A673 (cell line): Measurements from ENCODE around the gene BSDC1. TPM values are rescaled to one million over a fixed set of nuclear protein-coding genes. Genes with fewer than 3 reads are reported as not detected.

Experiments used
- BruUV-seq: library from RNA; stranded (reverse); fragments of 400-500 nt; replicated peaks from 2 replicates; lab custom pipeline; 2021; lab: Mats Ljungman, UMichigan
- CTCF ChIA-PET: fragments of 300-600 bp; sonication (Branson Sonifier 250); formaldehyde crosslinking; loops from one replicate; lab custom pipeline; 2022; ENCODE audit warnings: antibody characterized with exemption; lab: Charles Lee
- POLR2A ChIA-PET: fragments of 300-600 bp; sonication (Branson Sonifier 250); formaldehyde crosslinking; loops from one replicate; lab custom pipeline; 2022; ENCODE audit warnings: antibody characterized with exemption; ENCODE audit not compliant: low non-redundant PET; lab: Charles Lee
- DNase-seq: peaks from one replicate; pipeline ENCODE4 v3.0.0-alpha.2; 2015; ENCODE audit warnings: low spot score
- H3K27ac ChIP-seq: fragments of 200-600 bp; sonication (generic); 2 replicates; pipeline ENCODE4 v1.5.1; 2016; ENCODE audit warnings: mixed run types, low read depth, mild to moderate bottlenecking, mixed read lengths, antibody characterized with exemption, low read length; ENCODE audit not compliant: poor library complexity, severe bottlenecking
- H3K27me3 ChIP-seq: fragments of 200-600 bp; sonication (generic); replicated peaks from 2 replicates; pipeline ENCODE4 v1.6.1; 2017; ENCODE audit warnings: mixed run types, low read depth, mild to moderate bottlenecking, mixed read lengths, antibody characterized with exemption, low read length; ENCODE audit not compliant: insufficient read depth, poor library complexity
- H3K36me3 ChIP-seq: fragments of 200-600 bp; sonication (generic); 2 replicates; pipeline ENCODE4 v1.6.1; 2016; ENCODE audit warnings: mixed run types, mild to moderate bottlenecking, mixed read lengths, antibody characterized with exemption, low read length; ENCODE audit not compliant: insufficient read depth, poor library complexity, severe bottlenecking
- H3K4me1 ChIP-seq: fragments of 200-600 bp; sonication (generic); 2 replicates; pipeline ENCODE4 v1.6.1; 2017; ENCODE audit warnings: mixed run types, mild to moderate bottlenecking, mixed read lengths, antibody characterized with exemption, low read length; ENCODE audit not compliant: insufficient read depth, poor library complexity, severe bottlenecking
- H3K4me3 ChIP-seq: fragments of 200-600 bp; sonication (generic); 2 replicates; pipeline ENCODE4 v1.5.1; 2016; ENCODE audit warnings: low read depth, mixed run types, mild to moderate bottlenecking, mixed read lengths, low read length; ENCODE audit not compliant: poor library complexity, severe bottlenecking
- H3K9me3 ChIP-seq: fragments of 200-600 bp; sonication (generic); 2 replicates; pipeline ENCODE4 v1.6.1; 2016; ENCODE audit warnings: mixed run types, low read depth, mild to moderate bottlenecking, mixed read lengths, antibody characterized with exemption, low read length; ENCODE audit not compliant: poor library complexity, severe bottlenecking
- EZH2 ChIP-seq: fragments of 200-600 bp; sonication (generic); IDR thresholded peaks from 2 replicates; pipeline ENCODE4 v1.6.1; 2017; ENCODE audit warnings: borderline replicate concordance, low read depth, mild to moderate bottlenecking, mixed read lengths, antibody characterized with exemption, low read length; ENCODE audit not compliant: poor library complexity, severe bottlenecking
- intact Hi-C: fragments of 100-400 bp; cut with micrococcal nuclease; formaldehyde crosslinking; loops from one replicate; pipeline ENCODE4 v1.10.0; 2022; ENCODE audit not compliant: unreplicated experiment
- total RNA-seq: library from RNA; stranded (reverse); gene quantifications from 2 replicates; pipeline ENCODE4 v1.2.3, GENCODE V29; 2021
- TF ChIP-seq, protein P1 (sequence below): fragments of 300-800, 200-600 bp; sonication (generic); conservative IDR thresholded peaks from 2 replicates; pipeline ENCODE4 v1.5.1; 2017; ENCODE audit warnings: low read depth, mild to moderate bottlenecking, antibody characterized with exemption, low read length, moderate library complexity, mixed read lengths

Gene BSDC1
- total RNA-seq, 1 experiment from 2014 or later, result 48.0 TPM

DNA sequence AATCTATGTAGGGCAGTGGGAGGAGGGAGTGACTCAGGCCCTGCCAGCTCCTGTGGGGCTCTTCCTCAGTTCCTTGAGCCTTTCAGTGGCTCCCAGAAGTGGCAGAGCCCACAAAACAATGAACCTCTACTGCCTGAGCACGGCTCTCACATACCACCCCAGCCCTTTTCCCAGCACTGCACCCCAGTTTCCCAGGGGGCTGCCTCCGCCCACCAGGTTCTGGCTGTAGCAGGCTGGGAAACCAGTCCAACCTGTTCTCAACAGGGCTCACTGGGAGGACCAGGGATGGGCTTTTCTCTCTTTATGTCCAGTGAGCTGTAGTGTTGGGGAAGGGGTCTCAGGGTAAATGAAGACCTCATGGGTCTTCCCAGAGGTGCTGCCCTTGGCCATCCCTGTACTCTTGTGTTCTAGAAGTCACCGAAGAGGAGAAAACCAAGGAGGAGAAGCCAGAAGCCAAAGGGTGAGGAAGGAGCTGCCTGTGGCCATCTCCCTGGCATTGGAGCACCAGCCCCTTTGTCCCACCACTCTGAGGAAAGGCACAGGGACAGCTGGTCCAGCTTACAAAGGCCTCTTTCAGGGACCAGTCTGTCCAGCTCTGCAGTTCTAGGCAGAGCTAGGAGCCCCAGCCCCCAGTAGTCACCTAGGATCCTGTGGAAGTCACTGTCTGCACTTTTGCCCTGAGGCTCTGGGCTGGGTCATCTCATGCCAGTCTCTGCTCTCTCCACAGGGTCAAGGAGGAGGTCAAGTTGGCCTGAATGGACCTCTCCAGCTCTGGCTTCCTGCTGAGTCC is 61.8 kb downstream of the BSDC1 start:
- no peak for DNase-seq
- peaks cover 12% of the 10 kb centered on the region for H3K4me1 ChIP-seq
- no peak overlapping the region for H3K4me3 ChIP-seq
- intact Hi-C loops, result loop anchor here (10.0 kb wide), 1 partner anchor 108 kb away; the partner anchor contains the start of genes EIF3I and TMEM234
- H3K27me3 ChIP-seq, result no peaks in the 10 kb centered on the region
- ChIA-PET CTCF (interaction anchor here (1.0 kb wide), 1 partner anchor 117 kb away, joined by 4 read pairs; no protein-coding TSS in a partner anchor), POLR2A (interaction anchor here (0.6 to 0.9 kb wide), 3 partner anchors 23 to 63 kb away, joined by 3 to 9 read pairs (median 4); partner anchors contain the start of gene BSDC1)
- peaks cover 69% of the 10 kb centered on the region for H3K36me3 ChIP-seq
- no peak for TF ChIP-seq EZH2
- TF ChIP-seq, protein P1, sequence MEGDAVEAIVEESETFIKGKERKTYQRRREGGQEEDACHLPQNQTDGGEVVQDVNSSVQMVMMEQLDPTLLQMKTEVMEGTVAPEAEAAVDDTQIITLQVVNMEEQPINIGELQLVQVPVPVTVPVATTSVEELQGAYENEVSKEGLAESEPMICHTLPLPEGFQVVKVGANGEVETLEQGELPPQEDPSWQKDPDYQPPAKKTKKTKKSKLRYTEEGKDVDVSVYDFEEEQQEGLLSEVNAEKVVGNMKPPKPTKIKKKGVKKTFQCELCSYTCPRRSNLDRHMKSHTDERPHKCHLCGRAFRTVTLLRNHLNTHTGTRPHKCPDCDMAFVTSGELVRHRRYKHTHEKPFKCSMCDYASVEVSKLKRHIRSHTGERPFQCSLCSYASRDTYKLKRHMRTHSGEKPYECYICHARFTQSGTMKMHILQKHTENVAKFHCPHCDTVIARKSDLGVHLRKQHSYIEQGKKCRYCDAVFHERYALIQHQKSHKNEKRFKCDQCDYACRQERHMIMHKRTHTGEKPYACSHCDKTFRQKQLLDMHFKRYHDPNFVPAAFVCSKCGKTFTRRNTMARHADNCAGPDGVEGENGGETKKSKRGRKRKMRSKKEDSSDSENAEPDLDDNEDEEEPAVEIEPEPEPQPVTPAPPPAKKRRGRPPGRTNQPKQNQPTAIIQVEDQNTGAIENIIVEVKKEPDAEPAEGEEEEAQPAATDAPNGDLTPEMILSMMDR, result no peak
- peak overlapping the region; percentile 44 for H3K27ac ChIP-seq
- no TSS peak for BruUV-seq
- no peaks in the 10 kb centered on the region for H3K9me3 ChIP-seq

DNA sequence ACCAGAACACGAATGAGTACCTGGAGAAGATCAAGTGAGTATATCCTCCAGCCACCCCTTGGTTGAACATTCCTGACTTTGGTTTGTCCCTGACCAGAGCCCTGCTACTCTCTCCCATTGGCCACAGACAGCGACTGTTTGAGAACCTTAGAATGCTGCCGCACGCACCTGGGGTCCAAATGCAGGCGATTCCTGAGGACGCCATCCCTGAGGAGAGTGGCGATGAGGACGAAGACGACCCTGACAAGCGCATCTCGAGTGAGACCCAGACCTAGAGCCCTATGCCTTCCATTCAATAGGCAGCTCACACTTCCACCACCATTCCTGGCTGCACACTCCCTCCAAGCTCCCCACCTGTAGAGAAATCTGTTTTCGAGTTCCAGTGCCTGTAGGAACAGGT is 62.7 kb downstream of the BSDC1 start:
- DNase-seq, result no peak
- H3K4me3 ChIP-seq, result no peak overlapping the region
- peaks cover 3% of the 10 kb centered on the region for H3K4me1 ChIP-seq
- no peaks in the 10 kb centered on the region for H3K9me3 ChIP-seq
- TF ChIP-seq EZH2, result no peak
- TF ChIP-seq, protein P1, result no peak
- intact Hi-C loops, result loop anchor here (10.0 kb wide), 1 partner anchor 107 kb away; the partner anchor contains the start of genes EIF3I and TMEM234
- ChIA-PET CTCF (interaction anchor here (1.0 kb wide), 1 partner anchor 116 kb away, joined by 4 read pairs; no protein-coding TSS in a partner anchor), POLR2A (interaction anchor here (0.6 kb wide), 1 partner anchor 21 kb away, joined by 3 read pairs; no protein-coding TSS in a partner anchor)
- no peaks in the 10 kb centered on the region for H3K27me3 ChIP-seq
- peaks cover 77% of the 10 kb centered on the region for H3K36me3 ChIP-seq
- H3K27ac ChIP-seq, result peak overlapping the region; percentile 21
- no TSS peak for BruUV-seq

DNA sequence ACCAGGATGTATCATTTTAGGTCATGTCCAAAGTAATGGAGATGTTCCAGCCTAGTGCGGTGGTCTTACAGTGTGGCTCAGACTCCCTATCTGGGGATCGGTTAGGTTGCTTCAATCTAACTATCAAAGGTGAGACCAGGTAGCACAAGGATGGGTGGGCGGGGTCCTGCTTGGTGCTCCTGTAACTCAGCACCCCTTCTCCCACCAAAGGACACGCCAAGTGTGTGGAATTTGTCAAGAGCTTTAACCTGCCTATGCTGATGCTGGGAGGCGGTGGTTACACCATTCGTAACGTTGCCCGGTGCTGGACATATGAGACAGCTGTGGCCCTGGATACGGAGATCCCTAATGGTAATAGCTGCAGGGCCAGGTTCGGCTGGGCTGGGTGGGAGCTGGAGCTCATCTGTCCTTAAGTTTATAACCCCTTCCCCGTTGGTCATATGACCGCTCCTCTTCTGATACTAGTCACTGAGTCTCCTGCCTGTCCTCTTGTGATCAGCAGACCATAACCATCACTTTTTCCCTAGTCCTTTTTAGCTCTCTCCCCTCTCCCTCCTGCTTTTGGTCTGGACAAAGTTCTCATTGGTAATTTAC is 63.6 kb downstream of the BSDC1 start:
- Histone ChIP-seq H3K9me3 (no peaks in the 10 kb centered on the region), H3K4me1 (no peaks in the 10 kb centered on the region), H3K27ac (no peak overlapping the region), H3K27me3 (no peaks in the 10 kb centered on the region), H3K36me3 (peaks cover 77% of the 10 kb centered on the region), H3K4me3 (no peak overlapping the region)
- intact Hi-C loops, result loop anchor here (10.0 kb wide), 1 partner anchor 106 kb away; the partner anchor contains the start of genes EIF3I and TMEM234
- POLR2A ChIA-PET, result interaction anchor here (0.6 kb wide), 2 partner anchors 22 to 115 kb away, joined by 3 read pairs; no protein-coding TSS in a partner anchor
- CTCF ChIA-PET, result no interaction called here
- no TSS peak for BruUV-seq
- TF ChIP-seq, protein P1, result no peak
- no peak for TF ChIP-seq EZH2
- no peak for DNase-seq
